ENCODE measurements around the gene C1GALT1.
"Not testable (repeated sequence)": the region's sequence is repeated elsewhere in the genome, so short reads cannot be mapped to it uniquely, and the experiment has no call there.

Gene C1GALT1

DNA sequence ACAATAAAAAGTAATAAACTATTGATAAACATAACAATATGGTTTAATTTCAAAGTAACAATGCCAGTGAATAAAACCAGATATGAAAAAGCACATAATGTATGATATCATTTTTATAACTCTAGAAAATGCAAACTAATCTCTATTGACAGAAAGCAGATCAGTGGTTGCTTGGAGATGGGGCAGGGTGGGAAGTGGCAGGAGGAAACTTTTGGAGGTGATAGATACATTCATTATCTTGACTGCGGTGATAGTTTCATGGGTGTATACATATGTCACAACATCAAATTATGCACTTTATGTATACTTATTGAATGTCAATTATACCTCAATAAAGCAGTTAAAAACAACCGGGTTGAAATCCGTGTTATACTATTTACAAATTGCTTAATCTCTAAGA, 16.0 kb upstream of the C1GALT1 start:
- DNase-seq (ENCODE audit: low read depth in 1 of 2, low spot score in 1 of 2), result no peak

DNA sequence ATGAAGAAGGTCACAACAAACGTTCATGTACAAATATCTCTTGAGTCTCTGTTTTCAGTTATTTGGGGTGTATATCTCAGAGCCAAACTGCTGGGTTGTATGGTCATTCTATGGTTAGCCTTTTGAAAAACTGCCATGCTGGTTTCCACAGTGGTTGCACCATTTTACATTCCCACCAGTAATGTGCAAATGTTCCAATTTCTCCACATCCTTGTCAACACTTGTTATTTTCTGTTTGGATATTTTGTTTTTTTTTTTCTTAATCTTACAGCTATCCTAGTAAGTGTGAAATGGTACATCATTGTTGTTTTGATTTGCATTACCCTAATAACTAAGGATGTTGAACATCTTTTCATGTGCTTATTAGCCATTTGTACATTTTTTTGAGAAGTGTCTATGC, 13.0 kb upstream of the C1GALT1 start:
- DNase-seq (ENCODE audit: low read depth in 1 of 2, low spot score in 1 of 2), result no peak

- no peak for DNase-seq (ENCODE audit: low read depth in 1 of 2, low spot score in 1 of 2)
Measured at GRCh38 chr7:7173956-7174632, 8.2 kb upstream of the C1GALT1 start.

DNA sequence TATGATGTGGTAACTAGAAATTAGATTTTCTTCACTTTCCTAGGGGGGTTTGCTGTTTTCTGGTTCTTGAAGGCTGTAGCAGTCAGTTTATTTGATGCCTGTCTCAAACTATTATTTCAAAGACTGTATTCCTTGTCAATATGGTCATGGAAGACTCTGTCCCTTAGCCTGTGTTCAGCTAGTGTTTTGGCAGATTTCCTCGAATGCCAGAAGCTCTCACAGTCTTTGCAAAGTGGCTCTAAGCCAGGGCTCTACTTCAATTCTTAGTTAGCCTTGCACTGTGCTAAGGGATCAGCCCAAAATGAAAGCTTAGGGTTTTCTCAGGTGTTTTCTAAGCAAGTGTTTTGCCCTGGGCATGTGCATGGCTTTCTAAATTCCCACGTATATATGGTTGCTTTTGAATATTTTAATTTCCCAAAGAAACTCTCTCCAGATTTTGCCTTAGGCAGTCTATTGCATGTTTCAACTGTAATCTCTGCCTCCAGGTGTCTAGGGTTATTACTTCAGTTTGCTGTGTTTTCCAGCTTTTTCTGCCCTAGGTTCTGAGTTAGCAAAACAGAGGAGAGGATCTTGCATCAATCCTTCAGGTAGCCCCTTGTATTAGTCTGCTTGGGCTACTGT, 7.2 kb upstream of the C1GALT1 start:
- DNase-seq (ENCODE audit: low read depth in 1 of 2, low spot score in 1 of 2), result no peak

DNA sequence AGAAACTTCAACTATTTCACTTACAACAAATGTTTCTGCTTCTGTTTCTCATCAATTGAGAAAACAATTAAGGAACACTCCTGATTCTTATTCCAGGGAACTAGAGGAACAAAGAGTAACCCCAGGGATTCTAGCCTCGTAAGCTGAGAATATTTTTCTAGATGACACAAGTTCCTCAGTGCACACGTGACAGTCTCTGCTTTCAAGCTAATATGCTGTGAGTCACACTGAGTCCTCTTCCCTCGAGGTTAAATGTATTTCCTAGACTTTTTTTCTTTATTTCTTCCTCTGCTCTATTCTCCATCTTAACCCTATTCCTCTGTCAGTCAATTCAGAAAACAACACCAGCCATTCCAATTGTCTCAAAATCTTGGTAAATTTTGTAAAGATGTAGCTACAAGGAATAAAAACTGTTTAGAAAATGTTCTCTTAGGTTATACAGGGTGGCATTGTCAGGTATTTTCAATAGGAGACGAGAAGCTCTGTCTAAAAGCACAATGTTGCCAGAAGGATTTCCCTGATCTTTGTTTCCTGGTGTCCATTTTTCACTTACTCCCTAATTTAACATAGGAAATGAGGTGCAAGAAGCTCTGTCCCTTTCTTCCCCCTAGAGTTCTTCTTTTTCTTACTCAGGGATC, 5.8 kb upstream of the C1GALT1 start:
- no peak for DNase-seq (ENCODE audit: low read depth in 1 of 2, low spot score in 1 of 2)

- no peak for DNase-seq (ENCODE audit: low read depth in 1 of 2, low spot score in 1 of 2)
Measured at GRCh38 chr7:7177044-7177517, 5.3 kb upstream of the C1GALT1 start.

DNA sequence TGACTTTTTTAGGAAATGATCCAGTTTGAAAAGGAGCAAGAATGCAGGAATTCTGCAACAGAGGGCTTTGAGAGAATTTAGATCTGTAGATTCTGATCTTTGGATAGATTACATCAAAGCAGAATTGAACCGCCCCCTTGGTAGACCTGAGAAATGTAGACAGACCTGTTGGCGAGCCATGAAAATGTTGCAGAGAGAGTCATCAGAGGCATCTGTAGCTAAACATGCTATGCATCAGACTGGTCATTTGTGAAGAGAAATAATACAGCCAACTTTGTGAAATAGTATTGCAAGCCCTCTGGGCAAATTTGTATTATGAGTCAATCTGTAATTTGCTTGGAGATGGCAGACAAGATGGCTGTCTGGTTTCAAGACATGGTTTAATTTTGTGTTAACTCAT, 4.3 kb upstream of the C1GALT1 start:
- DNase-seq (ENCODE audit: low read depth in 1 of 2, low spot score in 1 of 2), result no peak

DNA sequence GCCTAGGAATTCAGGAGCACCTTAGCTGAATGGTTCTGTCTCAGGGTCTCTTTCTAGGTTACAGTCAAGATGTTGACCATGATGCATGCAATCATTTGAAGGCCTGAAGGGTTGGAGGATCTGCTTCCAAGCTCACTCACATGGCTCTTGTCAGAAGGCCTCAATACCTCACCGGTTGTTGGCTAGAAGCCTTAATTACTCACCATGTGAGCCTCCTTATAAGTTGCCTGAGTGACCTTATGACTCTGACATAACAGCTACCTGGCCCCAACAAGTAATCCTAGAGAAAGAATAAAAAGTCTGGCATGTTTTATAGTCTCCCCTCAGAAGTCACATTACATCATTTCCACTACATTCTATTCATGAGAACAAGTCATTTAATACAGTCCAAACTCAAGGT, 3.4 kb upstream of the C1GALT1 start:
- DNase-seq (ENCODE audit: low read depth in 1 of 2, low spot score in 1 of 2), result no peak

GRCh38 chr7:7180725-7181449, 1.5 kb upstream of the C1GALT1 start:
- no peak for DNase-seq (ENCODE audit: low read depth in 1 of 2, low spot score in 1 of 2)

DNA sequence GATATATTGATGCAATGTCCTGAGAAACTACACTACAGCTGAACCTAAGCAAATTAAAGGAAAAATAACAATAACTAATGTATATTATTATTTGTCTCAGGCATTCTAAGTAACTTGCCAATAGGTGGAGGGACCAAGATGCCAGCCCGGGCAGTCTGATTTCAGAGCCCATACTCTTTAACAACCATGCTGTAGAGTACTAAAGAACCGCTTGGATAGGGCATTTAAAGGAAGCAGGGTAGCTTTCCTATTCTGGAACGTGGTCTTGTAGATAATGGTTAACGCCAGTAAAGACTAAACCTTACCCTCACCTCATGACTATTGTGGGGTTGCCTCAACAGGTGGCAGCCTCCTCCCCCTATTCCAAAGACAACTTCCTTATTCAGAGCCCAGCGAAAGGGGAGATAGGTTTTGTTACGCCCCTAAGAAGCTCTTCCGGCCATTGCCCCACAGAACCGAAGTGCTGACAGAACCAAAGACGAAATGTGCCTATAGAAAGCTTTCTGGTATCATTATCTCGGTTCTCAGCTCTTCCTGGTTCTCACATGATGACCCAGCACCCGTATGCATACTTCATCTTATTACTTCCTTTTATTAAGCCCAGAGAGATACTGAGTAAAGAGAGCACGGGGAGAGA, 707 bp upstream of the C1GALT1 start:
- DNase-seq (ENCODE audit: low read depth in 1 of 2, low spot score in 1 of 2), result peak; percentile 16 to 33

DNA sequence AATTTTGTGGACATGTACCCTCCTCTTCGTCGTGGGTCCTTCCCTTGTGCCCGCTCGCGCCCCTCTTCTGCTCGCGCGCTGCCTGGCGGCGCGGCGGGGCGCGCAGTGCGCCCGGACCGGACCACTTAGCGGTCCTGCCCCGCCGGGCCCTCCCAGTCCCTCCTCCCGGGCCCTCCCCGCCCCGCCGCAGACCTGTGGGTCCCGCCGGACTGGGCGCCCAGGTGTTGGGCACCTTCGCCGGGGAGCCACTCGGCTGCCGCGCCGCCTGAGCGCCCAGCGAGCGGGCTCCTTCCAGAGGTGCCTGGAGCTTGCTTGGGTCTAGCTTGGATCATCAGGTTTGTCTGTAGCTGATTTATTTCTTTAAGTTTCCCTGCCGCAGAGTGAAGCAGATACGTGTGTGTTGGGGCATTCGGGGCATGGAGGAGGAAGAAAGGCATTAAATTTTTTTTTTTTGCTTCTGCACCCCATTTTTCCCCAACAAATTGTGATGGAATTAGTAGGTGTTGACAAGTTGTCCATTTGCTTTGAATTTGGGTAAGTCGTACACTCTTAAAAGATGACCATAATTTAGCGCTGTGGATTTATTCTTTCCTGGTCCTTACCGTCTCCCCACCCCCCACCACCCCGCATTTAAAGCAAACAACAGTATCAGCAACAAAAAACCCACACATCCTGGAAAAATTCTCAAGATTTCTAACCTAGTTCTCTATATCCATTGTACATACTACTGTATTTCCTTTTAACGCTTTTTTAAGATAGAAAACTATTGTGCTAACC, 905 bp downstream of the C1GALT1 start:
- DNase-seq (ENCODE audit: low read depth in 1 of 2, low spot score in 1 of 2), result peak in 1 of 2 donors; percentile 19

- DNase-seq (ENCODE audit: low read depth in 1 of 2, low spot score in 1 of 2), result no peak
Measured at GRCh38 chr7:7183838-7184463, 1.6 kb downstream of the C1GALT1 start.

DNA sequence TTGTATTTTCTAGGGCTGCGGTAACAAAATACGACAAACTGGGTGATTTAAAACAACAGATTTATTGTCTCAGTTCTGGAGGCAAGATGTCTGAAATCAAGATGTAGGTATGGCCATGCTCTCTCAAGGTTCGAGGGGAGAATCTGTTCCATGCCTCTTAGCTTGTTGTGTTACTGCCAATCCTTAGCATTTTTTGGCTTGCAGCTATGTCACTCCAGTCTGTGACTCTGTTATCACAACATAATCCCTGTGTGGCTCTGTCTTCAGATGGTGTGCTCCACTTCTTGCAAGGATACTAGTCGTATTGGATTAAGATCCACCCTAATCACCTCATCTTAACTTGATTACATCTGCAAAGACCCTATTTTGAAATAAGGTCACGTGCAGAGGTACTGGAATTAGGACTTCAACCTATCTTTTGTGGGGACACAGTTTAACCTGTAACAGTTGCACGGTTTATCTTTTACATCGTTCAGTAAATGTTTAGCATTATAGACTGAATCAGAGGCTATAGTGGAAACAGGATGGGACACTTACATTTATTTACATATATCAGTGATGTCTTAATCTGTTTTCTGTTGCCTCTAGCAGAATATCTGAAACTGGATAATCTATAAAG, 3.1 kb downstream of the C1GALT1 start:
- no peak for DNase-seq (ENCODE audit: low read depth in 1 of 2, low spot score in 1 of 2)

DNA sequence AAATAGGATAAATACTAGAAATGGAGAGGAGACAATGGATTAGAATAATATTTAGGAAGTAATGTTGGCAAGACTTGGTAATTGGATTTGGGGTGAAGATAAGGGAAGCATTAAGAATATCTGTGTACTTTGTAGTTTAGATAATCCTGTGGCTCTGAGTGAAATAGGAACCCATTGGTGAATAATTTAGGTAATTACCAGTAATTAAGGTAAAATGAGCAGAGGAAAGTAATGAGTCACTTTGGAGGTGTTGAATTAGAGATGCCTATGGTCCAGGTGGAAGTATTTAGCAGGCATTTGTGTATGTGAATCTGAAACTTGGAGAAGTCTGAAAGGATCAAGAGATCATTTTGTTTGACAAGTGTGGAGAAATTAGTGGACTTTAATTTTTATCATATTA, 5.7 kb downstream of the C1GALT1 start:
- DNase-seq (ENCODE audit: low read depth in 1 of 2, low spot score in 1 of 2), result no peak

GRCh38 chr7:7188742-7189141, 6.4 kb downstream of the C1GALT1 start:
- no peak for DNase-seq (ENCODE audit: low read depth in 1 of 2, low spot score in 1 of 2)

DNA sequence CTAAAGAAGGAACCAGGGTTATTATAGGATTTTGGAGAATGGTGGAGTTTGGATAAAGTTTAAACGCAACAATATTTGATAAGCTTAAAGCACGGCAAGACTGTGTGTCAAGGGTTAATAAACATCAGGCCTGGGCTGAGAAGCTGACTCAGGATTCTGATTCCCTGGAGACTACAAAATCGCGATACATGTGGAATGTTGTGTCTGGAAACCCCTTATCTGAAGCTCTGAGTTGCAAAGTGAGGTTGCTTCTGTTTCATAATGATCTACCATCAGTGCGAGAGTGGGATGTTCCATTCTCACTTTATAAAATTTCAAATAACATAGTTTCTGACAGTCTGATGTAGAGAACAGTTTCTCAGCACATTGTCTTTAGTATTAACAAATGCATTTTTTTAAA, 7.8 kb downstream of the C1GALT1 start:
- no peak for DNase-seq (ENCODE audit: low read depth in 1 of 2, low spot score in 1 of 2)

DNA sequence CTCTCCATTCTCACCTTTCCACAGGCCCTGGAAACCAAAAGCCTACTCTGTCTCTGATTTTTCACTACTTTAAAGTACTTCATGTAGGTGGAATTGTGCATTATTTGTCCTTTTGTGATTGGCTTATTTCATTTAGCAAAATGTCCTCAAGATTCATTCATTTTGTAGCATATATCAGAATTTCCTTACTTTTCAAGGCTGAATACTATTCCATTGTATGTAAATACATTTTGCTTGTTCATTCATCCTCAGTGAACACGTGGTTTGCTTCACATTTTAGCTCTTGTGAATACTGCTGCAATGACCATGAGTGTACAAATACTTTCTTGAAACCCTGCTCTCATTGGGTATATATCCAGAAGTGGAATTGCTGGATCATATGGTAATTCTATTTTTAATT, 8.8 kb downstream of the C1GALT1 start:
- no peak for DNase-seq (ENCODE audit: low read depth in 1 of 2, low spot score in 1 of 2)

- not testable (repeated sequence) for DNase-seq (ENCODE audit: low read depth in 1 of 2, low spot score in 1 of 2)
Measured at GRCh38 chr7:7192798-7193788, 10.7 kb downstream of the C1GALT1 start.
